Prostate gland (tissue), 2 donors: ENCODE results near the gene SPG7.

Experiments used
- CTCF ChIP-seq, 4 experiments: fragments of 200-600 bp in 2 of 4; fragments of 450-650 bp in 2 of 4; sonication (generic) in 2 of 4; IDR thresholded peaks; 1 replicate in 3 of 4; 2 replicates in 1 of 4; pipeline ENCODE4 v1.5.1; 2016 to 2019; ENCODE audit warnings: antibody characterized with exemption in 4 of 4, mild to moderate bottlenecking in 2 of 4, moderate library complexity in 2 of 4
- POLR2A ChIP-seq: fragments of 450-650 bp; IDR thresholded peaks from one replicate; pipeline ENCODE4 v1.6.1; 2016; ENCODE audit warnings: antibody characterized with exemption, mild to moderate bottlenecking
- POLR2AphosphoS5 ChIP-seq: sonication (generic); formaldehyde crosslinking; IDR thresholded peaks from one replicate; pipeline ENCODE4 v1.6.1; 2017; ENCODE audit warnings: antibody characterized with exemption

GRCh38 chr16:89458551-89458950, 49.7 kb upstream of the SPG7 start:
- TF ChIP-seq CTCF (IDR thresholded peaks at IDR 0.05), result no peak
- TF ChIP-seq POLR2A, result no peak
- no peak for TF ChIP-seq POLR2AphosphoS5
